ENCODE measurements around the gene NTM.

NTM gene

GRCh38 chr11:131572423-131572822, 202.0 kb downstream of the NTM start:
- no peak for DNase-seq

GRCh38 chr11:131579932-131580387, 209.5 kb downstream of the NTM start:
- peak; percentile 19 for DNase-seq

- no peak for DNase-seq
Measured at GRCh38 chr11:131580476-131580875, 210.1 kb downstream of the NTM start.

- DNase-seq: no peak
Measured at GRCh38 chr11:131581046-131581445, 210.6 kb downstream of the NTM start.

- no peak for DNase-seq
Measured at GRCh38 chr11:131582021-131582525, 211.7 kb downstream of the NTM start.

- DNase-seq: no peak
Measured at GRCh38 chr11:131583421-131583820, 213.0 kb downstream of the NTM start.

- DNase-seq: no peak
Measured at GRCh38 chr11:131583938-131584337, 213.5 kb downstream of the NTM start.

GRCh38 chr11:131584785-131585592, 214.6 kb downstream of the NTM start:
- DNase-seq: no peak

GRCh38 chr11:131588057-131588456, 217.6 kb downstream of the NTM start:
- DNase-seq: no peak

GRCh38 chr11:131591051-131591461, 220.6 kb downstream of the NTM start:
- no peak for DNase-seq

GRCh38 chr11:131592152-131592551, 221.7 kb downstream of the NTM start:
- DNase-seq: no peak

- DNase-seq: no peak
Measured at GRCh38 chr11:131592734-131593133, 222.3 kb downstream of the NTM start.

- no peak for DNase-seq
Measured at GRCh38 chr11:131593301-131593700, 222.9 kb downstream of the NTM start.

GRCh38 chr11:131595797-131596196, 225.4 kb downstream of the NTM start:
- no peak for DNase-seq

- no peak for DNase-seq
Measured at GRCh38 chr11:131597890-131598289, 227.5 kb downstream of the NTM start.

GRCh38 chr11:131598305-131598704, 227.9 kb downstream of the NTM start:
- no peak for DNase-seq

GRCh38 chr11:131599285-131599684, 228.9 kb downstream of the NTM start:
- DNase-seq: no peak

GRCh38 chr11:131600628-131601027, 230.2 kb downstream of the NTM start:
- DNase-seq: no peak

GRCh38 chr11:131601586-131601985, 231.2 kb downstream of the NTM start:
- no peak for DNase-seq

- DNase-seq: no peak
Measured at GRCh38 chr11:131602431-131602830, 232.0 kb downstream of the NTM start.

GRCh38 chr11:131606811-131607335, 236.5 kb downstream of the NTM start:
- no peak for DNase-seq

- DNase-seq: no peak
Measured at GRCh38 chr11:131609337-131609736, 238.9 kb downstream of the NTM start.

GRCh38 chr11:131609921-131610320, 239.5 kb downstream of the NTM start:
- DNase-seq: no peak

GRCh38 chr11:131611322-131611721, 240.9 kb downstream of the NTM start:
- no peak for DNase-seq
